ENCODE results near the gene MTREX. TPM values are rescaled to one million over a fixed set of nuclear protein-coding genes. Genes with fewer than 3 reads are reported as not detected.

MTREX gene
- total and polyA plus RNA-seq, 4 donors, result 10.0 to 43.8 (median 23.7) TPM

GRCh38 chr5:55426455-55426854 lies 118.7 kb downstream of the MTREX start:
- Histone ChIP-seq H3K4me1 (ENCODE audit: control insufficient read depth in 4 of 4, insufficient read depth in 4 of 4, low read length in 3 of 4) (peaks cover 6 to 18% (median 8%) of the 10 kb centered on the region in 4 donors), H3K27ac (ENCODE audit: low read depth in 1 of 2, low read length in 2 of 2) (no peak overlapping the region), H3K9me3 (ENCODE audit: control insufficient read depth in 4 of 4, low read length in 3 of 4) (no peaks in the 10 kb centered on the region), H3K9ac (ENCODE audit: low read depth in 1 of 2, low read length in 2 of 2) (no peak overlapping the region), H3K4me3 (ENCODE audit: low read depth in 1 of 3, low read length in 3 of 3) (no peak overlapping the region), H3K27me3 (ENCODE audit: control insufficient read depth in 4 of 4, insufficient read depth in 4 of 4, low read length in 3 of 4) (no peaks in the 10 kb centered on the region), H3K36me3 (ENCODE audit: control insufficient read depth in 4 of 4, insufficient read depth in 3 of 4, low read depth in 1 of 4, low read length in 3 of 4) (peaks cover 7 to 40% (median 15%) of the 10 kb centered on the region in 4 donors)
- TF ChIP-seq, protein P1, sequence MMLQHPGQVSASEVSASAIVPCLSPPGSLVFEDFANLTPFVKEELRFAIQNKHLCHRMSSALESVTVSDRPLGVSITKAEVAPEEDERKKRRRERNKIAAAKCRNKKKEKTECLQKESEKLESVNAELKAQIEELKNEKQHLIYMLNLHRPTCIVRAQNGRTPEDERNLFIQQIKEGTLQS (IDR thresholded peaks at IDR 0.05), result no peak
- TF ChIP-seq GABPA (IDR thresholded peaks at IDR 0.05 in 1 of 2, conservative IDR thresholded peaks at IDR 0.05 in 1 of 2) (no peak), TAF1 (conservative IDR thresholded peaks at IDR 0.05) (no peak), HNF4G (IDR thresholded peaks at IDR 0.05) (no peak), NR2F2 (IDR thresholded peaks at IDR 0.05) (no peak), JUND (IDR thresholded peaks at IDR 0.05) (no peak), RXRA (IDR thresholded peaks at IDR 0.05) (no peak), ZBTB33 (IDR thresholded peaks at IDR 0.05) (no peak), RAD21 (IDR thresholded peaks at IDR 0.05) (no peak), HNF4A (conservative IDR thresholded peaks at IDR 0.05) (no peak), EGR1 (IDR thresholded peaks at IDR 0.05; ENCODE audit: low read depth in 2 of 2) (no peak)
- TF ChIP-seq, protein P2, sequence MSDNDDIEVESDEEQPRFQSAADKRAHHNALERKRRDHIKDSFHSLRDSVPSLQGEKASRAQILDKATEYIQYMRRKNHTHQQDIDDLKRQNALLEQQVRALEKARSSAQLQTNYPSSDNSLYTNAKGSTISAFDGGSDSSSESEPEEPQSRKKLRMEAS (IDR thresholded peaks at IDR 0.05), result no peak
- TF ChIP-seq, protein P3, sequence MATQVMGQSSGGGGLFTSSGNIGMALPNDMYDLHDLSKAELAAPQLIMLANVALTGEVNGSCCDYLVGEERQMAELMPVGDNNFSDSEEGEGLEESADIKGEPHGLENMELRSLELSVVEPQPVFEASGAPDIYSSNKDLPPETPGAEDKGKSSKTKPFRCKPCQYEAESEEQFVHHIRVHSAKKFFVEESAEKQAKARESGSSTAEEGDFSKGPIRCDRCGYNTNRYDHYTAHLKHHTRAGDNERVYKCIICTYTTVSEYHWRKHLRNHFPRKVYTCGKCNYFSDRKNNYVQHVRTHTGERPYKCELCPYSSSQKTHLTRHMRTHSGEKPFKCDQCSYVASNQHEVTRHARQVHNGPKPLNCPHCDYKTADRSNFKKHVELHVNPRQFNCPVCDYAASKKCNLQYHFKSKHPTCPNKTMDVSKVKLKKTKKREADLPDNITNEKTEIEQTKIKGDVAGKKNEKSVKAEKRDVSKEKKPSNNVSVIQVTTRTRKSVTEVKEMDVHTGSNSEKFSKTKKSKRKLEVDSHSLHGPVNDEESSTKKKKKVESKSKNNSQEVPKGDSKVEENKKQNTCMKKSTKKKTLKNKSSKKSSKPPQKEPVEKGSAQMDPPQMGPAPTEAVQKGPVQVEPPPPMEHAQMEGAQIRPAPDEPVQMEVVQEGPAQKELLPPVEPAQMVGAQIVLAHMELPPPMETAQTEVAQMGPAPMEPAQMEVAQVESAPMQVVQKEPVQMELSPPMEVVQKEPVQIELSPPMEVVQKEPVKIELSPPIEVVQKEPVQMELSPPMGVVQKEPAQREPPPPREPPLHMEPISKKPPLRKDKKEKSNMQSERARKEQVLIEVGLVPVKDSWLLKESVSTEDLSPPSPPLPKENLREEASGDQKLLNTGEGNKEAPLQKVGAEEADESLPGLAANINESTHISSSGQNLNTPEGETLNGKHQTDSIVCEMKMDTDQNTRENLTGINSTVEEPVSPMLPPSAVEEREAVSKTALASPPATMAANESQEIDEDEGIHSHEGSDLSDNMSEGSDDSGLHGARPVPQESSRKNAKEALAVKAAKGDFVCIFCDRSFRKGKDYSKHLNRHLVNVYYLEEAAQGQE (IDR thresholded peaks at IDR 0.05), result no peak
- TF ChIP-seq, protein P4, sequence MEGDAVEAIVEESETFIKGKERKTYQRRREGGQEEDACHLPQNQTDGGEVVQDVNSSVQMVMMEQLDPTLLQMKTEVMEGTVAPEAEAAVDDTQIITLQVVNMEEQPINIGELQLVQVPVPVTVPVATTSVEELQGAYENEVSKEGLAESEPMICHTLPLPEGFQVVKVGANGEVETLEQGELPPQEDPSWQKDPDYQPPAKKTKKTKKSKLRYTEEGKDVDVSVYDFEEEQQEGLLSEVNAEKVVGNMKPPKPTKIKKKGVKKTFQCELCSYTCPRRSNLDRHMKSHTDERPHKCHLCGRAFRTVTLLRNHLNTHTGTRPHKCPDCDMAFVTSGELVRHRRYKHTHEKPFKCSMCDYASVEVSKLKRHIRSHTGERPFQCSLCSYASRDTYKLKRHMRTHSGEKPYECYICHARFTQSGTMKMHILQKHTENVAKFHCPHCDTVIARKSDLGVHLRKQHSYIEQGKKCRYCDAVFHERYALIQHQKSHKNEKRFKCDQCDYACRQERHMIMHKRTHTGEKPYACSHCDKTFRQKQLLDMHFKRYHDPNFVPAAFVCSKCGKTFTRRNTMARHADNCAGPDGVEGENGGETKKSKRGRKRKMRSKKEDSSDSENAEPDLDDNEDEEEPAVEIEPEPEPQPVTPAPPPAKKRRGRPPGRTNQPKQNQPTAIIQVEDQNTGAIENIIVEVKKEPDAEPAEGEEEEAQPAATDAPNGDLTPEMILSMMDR (IDR thresholded peaks at IDR 0.05; ENCODE audit: low read depth, low read length, missing input control), result no peak
- DNase-seq (ENCODE audit: low spot score), result no peak
- 99% methylated on average over 4 of the region's 4 CpGs for WGBS

DNA sequence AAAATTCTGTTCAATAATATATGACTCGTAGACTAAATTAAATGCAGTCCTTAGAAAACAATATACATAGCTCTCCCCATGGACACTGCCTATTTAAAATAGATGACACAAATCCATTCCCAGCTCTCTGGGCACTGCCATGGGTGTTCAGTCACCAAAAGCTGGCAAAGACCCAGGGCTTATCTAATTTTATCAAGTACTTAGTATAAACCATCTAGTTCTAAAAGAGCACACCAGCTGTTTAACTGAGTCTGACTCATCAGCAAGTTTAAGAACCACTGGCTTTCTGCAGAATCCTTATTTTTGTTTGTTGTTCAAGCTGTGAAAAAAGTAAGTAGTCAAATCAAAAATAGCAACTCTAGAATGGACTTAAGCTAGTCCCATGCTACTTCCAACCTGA lies 119.4 kb downstream of the MTREX start:
- Histone ChIP-seq H3K36me3 (ENCODE audit: control insufficient read depth in 4 of 4, insufficient read depth in 3 of 4, low read depth in 1 of 4, low read length in 3 of 4) (peaks cover 7 to 40% (median 15%) of the 10 kb centered on the region in 4 donors), H3K9ac (ENCODE audit: low read depth in 1 of 2, low read length in 2 of 2) (no peak overlapping the region), H3K4me1 (ENCODE audit: control insufficient read depth in 4 of 4, insufficient read depth in 4 of 4, low read length in 3 of 4) (peaks cover 3 to 12% (median 8%) of the 10 kb centered on the region in 4 donors), H3K27ac (ENCODE audit: low read depth in 1 of 2, low read length in 2 of 2) (no peak overlapping the region), H3K27me3 (ENCODE audit: control insufficient read depth in 4 of 4, insufficient read depth in 4 of 4, low read length in 3 of 4) (no peaks in the 10 kb centered on the region), H3K9me3 (ENCODE audit: control insufficient read depth in 4 of 4, low read length in 3 of 4) (no peaks in the 10 kb centered on the region), H3K4me3 (ENCODE audit: low read depth in 1 of 3, low read length in 3 of 3) (no peak overlapping the region)
- 98% methylated on average over 1 of the region's 1 CpG for WGBS
- DNase-seq (ENCODE audit: low spot score), result no peak
- TF ChIP-seq YY1 (IDR thresholded peaks at IDR 0.05) (no peak), SP1 (IDR thresholded peaks at IDR 0.05) (no peak), RAD21 (IDR thresholded peaks at IDR 0.05) (no peak), ZBTB33 (IDR thresholded peaks at IDR 0.05) (no peak), TAF1 (conservative IDR thresholded peaks at IDR 0.05) (no peak), HNF4G (IDR thresholded peaks at IDR 0.05) (no peak), NR2F2 (IDR thresholded peaks at IDR 0.05) (no peak), FOXA2 (IDR thresholded peaks at IDR 0.05) (no peak), RXRA (IDR thresholded peaks at IDR 0.05) (no peak), HNF4A (conservative IDR thresholded peaks at IDR 0.05) (no peak)
- TF ChIP-seq, protein P3 (IDR thresholded peaks at IDR 0.05), result no peak
- TF ChIP-seq, protein P2 (IDR thresholded peaks at IDR 0.05), result no peak

Measured in liver (tissue), 9 donors.